ENCODE data around the gene ITLN2.

The ITLN2 gene

GRCh38 chr1:160987359-160988050, 32.9 kb upstream of the ITLN2 start:
- Histone ChIP-seq H3K4me3 (ENCODE audit: low read depth, low read length) (no peak overlapping the region), H3K36me3 (ENCODE audit: control insufficient read depth in 2 of 2, insufficient read depth in 1 of 2, low read length in 2 of 2) (no peaks in the 10 kb centered on the region), H3K9me3 (ENCODE audit: control insufficient read depth, insufficient read depth, low read depth, low read length) (no peaks in the 10 kb centered on the region), H3K27ac (ENCODE audit: extremely low read depth, low read depth, low read length) (no peak overlapping the region), H3K4me1 (ENCODE audit: control insufficient read depth, insufficient read depth, low read length) (no peaks in the 10 kb centered on the region)
- CTCF ChIA-PET: interaction anchor here (1.0 to 1.5 kb wide), 4 partner anchors 9 to 152 kb away, joined by 3 to 4 read pairs (median 3); no protein-coding TSS in a partner anchor
- TF ChIP-seq PRDM6 (tag by site-specific recombination; IDR thresholded peaks at IDR 0.05): 0 out of 2 replicates have a peak, but pooled peaks have one; percentile 9
- TF ChIP-seq ZBTB7A (tag by site-specific recombination; IDR thresholded peaks at IDR 0.05; ENCODE audit: low read depth): no peak
- POLR2A ChIA-PET: interaction anchor here (0.6 kb wide), 1 partner anchor 39 kb away, joined by 6 read pairs; no protein-coding TSS in a partner anchor

GRCh38 chr1:160985723-160986122, 31.1 kb upstream of the ITLN2 start:
- ChIA-PET POLR2A (no interaction called here), CTCF (interaction anchor here (0.7 kb wide), 1 partner anchor 278 kb away, joined by 3 read pairs; no protein-coding TSS in a partner anchor)
- H3K4me3 ChIP-seq (ENCODE audit: low read depth, low read length): no peak overlapping the region
- H3K36me3 ChIP-seq (ENCODE audit: control insufficient read depth in 2 of 2, insufficient read depth in 1 of 2, low read length in 2 of 2): no peaks in the 10 kb centered on the region
- no peak overlapping the region for H3K27ac ChIP-seq (ENCODE audit: extremely low read depth, low read depth, low read length)
- TF ChIP-seq WT1 (tag by site-specific recombination; IDR thresholded peaks at IDR 0.05) (peak; percentile 62), KLF17 (tag by site-specific recombination; IDR thresholded peaks at IDR 0.05) (peak; percentile 80), BCL11A (tag by site-specific recombination; IDR thresholded peaks at IDR 0.05; ENCODE audit: low read depth) (no peak)
- H3K4me1 ChIP-seq (ENCODE audit: control insufficient read depth, insufficient read depth, low read length): no peaks in the 10 kb centered on the region
- no peaks in the 10 kb centered on the region for H3K9me3 ChIP-seq (ENCODE audit: control insufficient read depth, insufficient read depth, low read depth, low read length)

DNA sequence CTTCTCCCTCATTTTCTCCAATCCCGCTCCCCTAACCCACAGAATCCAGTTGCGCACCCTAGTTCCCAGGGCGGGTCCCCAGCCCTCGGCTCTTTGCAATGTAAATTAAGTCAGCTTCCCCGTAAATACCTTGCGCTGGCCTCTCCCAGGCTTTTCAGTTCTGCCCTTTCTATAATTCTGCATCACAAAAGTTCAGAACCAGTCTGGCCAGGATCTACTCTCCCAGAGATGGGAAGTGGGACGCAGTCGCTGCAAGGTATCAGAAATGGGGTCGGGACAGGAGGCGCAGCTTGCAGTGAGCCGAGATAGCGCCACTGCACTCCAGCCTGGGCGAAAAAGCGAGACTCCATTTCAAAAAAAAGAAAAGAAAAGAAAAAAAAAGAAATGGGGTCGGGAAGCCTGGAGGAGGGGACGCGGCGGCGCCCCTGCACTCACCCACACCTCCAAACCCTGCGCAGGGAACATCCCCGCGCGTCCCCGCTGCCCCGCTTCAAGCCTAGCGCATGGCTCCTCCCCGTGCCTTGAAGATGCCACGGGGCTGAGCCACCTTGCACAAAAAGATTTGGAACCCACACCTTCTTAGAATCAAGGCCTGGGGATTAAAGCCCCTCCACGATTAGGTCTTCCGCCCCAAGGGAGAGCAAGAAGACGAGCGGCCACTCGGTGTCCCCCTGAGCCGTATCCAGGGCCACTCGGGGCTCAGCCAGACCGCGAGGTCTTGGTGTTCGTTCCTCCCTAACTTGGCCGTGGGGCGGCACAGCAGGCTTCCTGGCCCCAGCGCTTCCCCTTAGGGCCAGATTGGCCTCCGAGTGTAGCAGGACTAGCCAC, 27.2 kb upstream of the ITLN2 start:
- Histone ChIP-seq H3K36me3 (ENCODE audit: control insufficient read depth in 2 of 2, insufficient read depth in 1 of 2, low read length in 2 of 2) (no peaks in the 10 kb centered on the region), H3K9me3 (ENCODE audit: control insufficient read depth, insufficient read depth, low read depth, low read length) (no peaks in the 10 kb centered on the region), H3K27ac (ENCODE audit: extremely low read depth, low read depth, low read length) (no peak overlapping the region), H3K4me3 (ENCODE audit: low read depth, low read length) (no peak overlapping the region), H3K4me1 (ENCODE audit: control insufficient read depth, insufficient read depth, low read length) (peaks cover 7% of the 10 kb centered on the region; the same call in 1 of the 2 replicates)
- POLR2A ChIA-PET: no interaction called here
- CTCF ChIA-PET: interaction anchor here (0.6 kb wide), 1 partner anchor 73 kb away, joined by 3 read pairs; no protein-coding TSS in a partner anchor
- no peak for TF ChIP-seq ZBTB20 (tag by site-specific recombination; IDR thresholded peaks at IDR 0.05)
- no peak for TF ChIP-seq ZNF155 (tag by site-specific recombination; IDR thresholded peaks at IDR 0.05)
- TF ChIP-seq, protein P1, sequence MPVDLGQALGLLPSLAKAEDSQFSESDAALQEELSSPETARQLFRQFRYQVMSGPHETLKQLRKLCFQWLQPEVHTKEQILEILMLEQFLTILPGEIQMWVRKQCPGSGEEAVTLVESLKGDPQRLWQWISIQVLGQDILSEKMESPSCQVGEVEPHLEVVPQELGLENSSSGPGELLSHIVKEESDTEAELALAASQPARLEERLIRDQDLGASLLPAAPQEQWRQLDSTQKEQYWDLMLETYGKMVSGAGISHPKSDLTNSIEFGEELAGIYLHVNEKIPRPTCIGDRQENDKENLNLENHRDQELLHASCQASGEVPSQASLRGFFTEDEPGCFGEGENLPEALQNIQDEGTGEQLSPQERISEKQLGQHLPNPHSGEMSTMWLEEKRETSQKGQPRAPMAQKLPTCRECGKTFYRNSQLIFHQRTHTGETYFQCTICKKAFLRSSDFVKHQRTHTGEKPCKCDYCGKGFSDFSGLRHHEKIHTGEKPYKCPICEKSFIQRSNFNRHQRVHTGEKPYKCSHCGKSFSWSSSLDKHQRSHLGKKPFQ (tag by site-specific recombination; IDR thresholded peaks at IDR 0.05): no peak
- TF ChIP-seq ZNF335 (tag by site-specific recombination; conservative IDR thresholded peaks at IDR 0.05): no peak
- no peak for TF ChIP-seq ZNF555 (tag by site-specific recombination; conservative IDR thresholded peaks at IDR 0.05)
- TF ChIP-seq ZFP3 (tag by site-specific recombination; IDR thresholded peaks at IDR 0.05; ENCODE audit: low read depth): no peak
